SU-DHL-6 (cell line): ENCODE data around the gene TSN.

Experiments used
- EZH2phosphoT487 ChIP-seq: fragments of 200-600 bp; sonication (generic), shearing (Covaris generic); conservative IDR thresholded peaks from 2 replicates; pipeline ENCODE4 v1.6.1; 2018; ENCODE audit warnings: mild to moderate bottlenecking, antibody characterized with exemption, low read length, moderate library complexity, mixed read lengths
- TF ChIP-seq, protein P1 (sequence below): fragments of 200-600 bp; sonication (generic); IDR thresholded peaks from one replicate; pipeline ENCODE4 v1.5.1; 2017; ENCODE audit warnings: antibody characterized with exemption, mild to moderate bottlenecking, low read length, moderate library complexity; ENCODE audit not compliant: insufficient read depth, poor library complexity, severe bottlenecking

DNA sequence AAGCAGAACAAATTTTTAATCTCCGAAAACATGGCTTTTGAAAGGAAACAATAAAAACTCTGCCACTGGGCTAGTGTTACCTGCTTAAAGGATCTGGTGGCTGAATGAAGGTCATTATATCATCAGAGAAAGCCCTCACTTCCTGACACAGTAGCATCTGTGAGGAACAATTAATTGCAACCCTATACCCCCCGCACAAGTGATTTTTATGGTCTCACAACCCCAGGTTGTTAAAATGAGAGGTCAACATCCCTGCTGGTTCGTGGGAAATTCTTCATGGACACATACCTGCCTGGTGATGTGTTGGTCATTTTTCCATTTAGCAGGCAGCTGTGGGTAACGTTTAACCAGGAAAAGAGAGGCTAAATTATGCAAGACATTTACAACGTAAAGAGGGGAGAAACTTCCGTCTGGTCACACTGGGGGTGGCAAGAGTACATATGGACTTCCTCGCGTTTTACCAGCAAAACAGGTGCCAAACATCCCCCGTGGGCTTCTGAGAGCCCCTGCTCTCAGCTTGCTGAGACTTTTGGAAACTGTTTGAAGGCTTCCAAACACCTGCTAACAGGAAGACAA is 48.0 kb upstream of the TSN start:
- TF ChIP-seq, protein P1, sequence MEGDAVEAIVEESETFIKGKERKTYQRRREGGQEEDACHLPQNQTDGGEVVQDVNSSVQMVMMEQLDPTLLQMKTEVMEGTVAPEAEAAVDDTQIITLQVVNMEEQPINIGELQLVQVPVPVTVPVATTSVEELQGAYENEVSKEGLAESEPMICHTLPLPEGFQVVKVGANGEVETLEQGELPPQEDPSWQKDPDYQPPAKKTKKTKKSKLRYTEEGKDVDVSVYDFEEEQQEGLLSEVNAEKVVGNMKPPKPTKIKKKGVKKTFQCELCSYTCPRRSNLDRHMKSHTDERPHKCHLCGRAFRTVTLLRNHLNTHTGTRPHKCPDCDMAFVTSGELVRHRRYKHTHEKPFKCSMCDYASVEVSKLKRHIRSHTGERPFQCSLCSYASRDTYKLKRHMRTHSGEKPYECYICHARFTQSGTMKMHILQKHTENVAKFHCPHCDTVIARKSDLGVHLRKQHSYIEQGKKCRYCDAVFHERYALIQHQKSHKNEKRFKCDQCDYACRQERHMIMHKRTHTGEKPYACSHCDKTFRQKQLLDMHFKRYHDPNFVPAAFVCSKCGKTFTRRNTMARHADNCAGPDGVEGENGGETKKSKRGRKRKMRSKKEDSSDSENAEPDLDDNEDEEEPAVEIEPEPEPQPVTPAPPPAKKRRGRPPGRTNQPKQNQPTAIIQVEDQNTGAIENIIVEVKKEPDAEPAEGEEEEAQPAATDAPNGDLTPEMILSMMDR, result no peak
- TF ChIP-seq EZH2phosphoT487, result no peak
